ENCODE results near the gene FUNDC1.
"Not testable (repeated sequence)": the region's sequence is repeated elsewhere in the genome, so short reads cannot be mapped to it uniquely, and the experiment has no call there.

The FUNDC1 gene

GRCh38 chrX:44542567-44543325, at the start of gene FUNDC1:
TSS of gene FUNDC1 (minus strand) at chrX:44542859. CDS start at chrX:44542832, 27 bp downstream.
- peak; percentile 86 for DNase-seq

- DNase-seq = no peak
These were observed 43.2 kb upstream of the FUNDC1 start for GRCh38 chrX:44585866-44586265.

GRCh38 chrX:44580466-44580865, 37.8 kb upstream of the FUNDC1 start:
- no peak for DNase-seq

- no peak for DNase-seq
These were observed 29.8 kb upstream of the FUNDC1 start for GRCh38 chrX:44572340-44572938.

GRCh38 chrX:44570522-44570921, 27.9 kb upstream of the FUNDC1 start:
- DNase-seq = no peak

GRCh38 chrX:44569122-44569521, 26.5 kb upstream of the FUNDC1 start:
- DNase-seq = no peak

GRCh38 chrX:44568196-44568595, 25.5 kb upstream of the FUNDC1 start:
- no peak for DNase-seq

GRCh38 chrX:44561896-44562295, 19.2 kb upstream of the FUNDC1 start:
- not testable (repeated sequence) for DNase-seq

GRCh38 chrX:44550563-44550962, 7.9 kb upstream of the FUNDC1 start:
- no peak for DNase-seq

- not testable (repeated sequence) for DNase-seq
These were observed 2.8 kb upstream of the FUNDC1 start for GRCh38 chrX:44545454-44545853.

GRCh38 chrX:44544036-44544435, 1.4 kb upstream of the FUNDC1 start:
- no peak for DNase-seq

- no peak for DNase-seq
These were observed 6.5 kb downstream of the FUNDC1 start for GRCh38 chrX:44536198-44536597.

GRCh38 chrX:44529310-44529709, 13.3 kb downstream of the FUNDC1 start:
- DNase-seq = no peak

GRCh38 chrX:44514272-44514671, 28.4 kb downstream of the FUNDC1 start:
- DNase-seq = no peak

GRCh38 chrX:44507292-44507691, 35.4 kb downstream of the FUNDC1 start:
- no peak for DNase-seq

- DNase-seq = no peak
These were observed 36.0 kb downstream of the FUNDC1 start for GRCh38 chrX:44506678-44507077.

GRCh38 chrX:44503560-44503959, 39.1 kb downstream of the FUNDC1 start:
- no peak for DNase-seq

GRCh38 chrX:44495091-44495490, 47.6 kb downstream of the FUNDC1 start:
- DNase-seq = no peak

GRCh38 chrX:44494357-44494756, 48.3 kb downstream of the FUNDC1 start:
- no peak for DNase-seq

- DNase-seq = no peak
These were observed 53.1 kb downstream of the FUNDC1 start for GRCh38 chrX:44489515-44489914.

- DNase-seq = no peak
These were observed 58.0 kb downstream of the FUNDC1 start for GRCh38 chrX:44484607-44485146.

GRCh38 chrX:44483965-44484606, 58.6 kb downstream of the FUNDC1 start:
- DNase-seq = no peak

- no peak for DNase-seq
These were observed 60.1 kb downstream of the FUNDC1 start for GRCh38 chrX:44482575-44482974.

- DNase-seq = no peak
These were observed 62.1 kb downstream of the FUNDC1 start for GRCh38 chrX:44480591-44480990.

Data from COR-L47 (cell line).